HG02763 (cell line): Measurements from ENCODE around the gene CACNA2D4.

Source experiments
- ATAC-seq: cut with Tn5 transposase; IDR thresholded peaks from one replicate; pipeline ENCODE4 v1.9.1; 2021; ENCODE audit warnings: mild to moderate bottlenecking, moderate library complexity; ENCODE audit not compliant: unreplicated experiment

The CACNA2D4 gene

DNA sequence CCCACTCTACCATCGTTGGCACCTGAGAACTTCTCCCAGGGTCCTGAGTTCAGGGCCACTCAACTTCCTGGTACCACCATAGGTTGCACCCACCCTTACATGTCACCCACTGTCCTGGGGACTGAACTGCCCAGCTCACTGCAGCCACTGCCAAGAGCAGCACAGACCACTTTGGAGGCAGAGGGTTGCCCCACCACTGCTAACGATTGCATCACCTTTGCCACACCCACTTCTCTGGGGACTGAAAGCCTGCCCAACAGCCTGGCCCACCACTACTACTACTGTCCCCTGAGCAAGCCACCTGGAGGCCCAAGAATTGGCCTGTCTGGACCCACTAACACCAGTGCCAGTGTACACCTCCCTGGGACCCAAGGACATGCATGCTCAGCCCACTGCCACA, 27.6 kb downstream of the CACNA2D4 start:
- ATAC-seq: no peak

DNA sequence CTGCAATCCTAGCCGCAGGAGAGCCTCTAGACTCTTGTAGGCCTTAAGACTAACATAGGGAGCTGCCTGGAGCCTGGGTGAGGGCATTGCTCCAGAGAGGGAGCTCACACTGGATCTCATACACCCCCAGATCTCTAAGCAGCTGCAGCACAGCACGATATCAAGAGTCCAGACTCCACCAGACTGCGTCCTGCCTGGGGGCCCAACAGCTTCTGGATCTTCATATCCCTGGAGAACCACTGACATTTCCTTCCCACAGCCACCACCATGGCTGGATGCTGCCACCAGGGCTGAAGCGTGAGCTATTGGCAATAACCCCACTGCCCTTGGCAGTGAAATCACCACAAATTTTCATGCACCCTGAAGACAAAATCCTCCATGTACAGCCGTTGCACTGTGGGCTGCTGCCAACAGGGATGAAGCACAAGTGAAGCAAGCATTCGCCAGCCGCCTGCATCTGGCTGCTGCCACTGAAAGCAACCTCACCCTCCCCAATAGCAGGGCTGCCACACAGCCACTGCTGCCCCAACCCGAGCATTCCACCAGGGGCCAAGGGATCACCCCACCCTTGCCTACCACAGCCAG, 28.2 kb downstream of the CACNA2D4 start:
- no peak for ATAC-seq

DNA sequence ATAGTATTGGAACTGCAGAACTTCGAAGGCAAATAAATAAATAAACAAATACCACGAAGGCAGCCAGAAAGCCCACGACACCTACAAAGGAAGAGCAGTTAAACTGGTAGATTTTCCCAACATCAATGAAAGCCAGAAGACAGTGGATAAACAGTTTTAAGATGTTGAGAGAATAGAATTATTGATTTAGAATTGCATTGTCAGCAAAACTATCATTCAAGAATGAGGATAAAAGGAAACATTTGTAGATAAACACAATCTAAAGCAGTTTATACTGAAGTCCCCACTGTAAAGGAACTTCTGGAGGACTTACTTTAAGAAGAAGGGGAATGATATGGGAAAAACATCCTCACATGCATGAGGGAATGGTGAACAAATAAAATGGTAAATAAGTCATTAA, 29.5 kb downstream of the CACNA2D4 start:
- ATAC-seq: no peak

DNA sequence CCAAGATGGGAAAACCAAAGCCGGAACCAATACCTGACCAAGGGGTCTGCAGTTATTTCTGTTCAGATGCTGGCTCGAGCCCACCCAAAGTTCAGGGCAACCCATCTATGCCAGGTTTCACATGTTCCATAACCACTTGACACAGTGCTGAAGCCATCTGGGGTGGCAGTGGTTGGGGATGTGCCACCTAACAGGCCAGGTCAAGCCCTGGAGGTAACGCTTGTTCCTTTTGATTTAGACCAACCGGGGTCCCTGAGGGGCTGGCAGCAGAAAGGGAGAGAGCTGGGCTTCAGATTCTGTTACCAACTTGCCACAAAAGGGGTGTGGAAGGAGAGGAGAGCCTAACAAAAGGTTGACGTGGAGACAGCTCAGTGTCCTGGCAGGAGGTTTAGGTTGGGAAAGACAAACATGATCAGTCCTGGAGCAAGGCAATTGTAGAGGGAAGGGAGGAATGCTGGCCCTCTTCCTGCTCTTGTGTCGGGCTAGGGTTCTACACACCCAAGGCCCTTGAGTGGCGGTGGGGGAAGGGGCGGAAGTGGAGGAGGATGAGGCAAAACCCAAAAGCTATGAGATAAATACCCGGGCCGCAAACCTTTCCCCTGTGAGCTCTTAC, 31.9 kb downstream of the CACNA2D4 start:
- ATAC-seq: no peak

DNA sequence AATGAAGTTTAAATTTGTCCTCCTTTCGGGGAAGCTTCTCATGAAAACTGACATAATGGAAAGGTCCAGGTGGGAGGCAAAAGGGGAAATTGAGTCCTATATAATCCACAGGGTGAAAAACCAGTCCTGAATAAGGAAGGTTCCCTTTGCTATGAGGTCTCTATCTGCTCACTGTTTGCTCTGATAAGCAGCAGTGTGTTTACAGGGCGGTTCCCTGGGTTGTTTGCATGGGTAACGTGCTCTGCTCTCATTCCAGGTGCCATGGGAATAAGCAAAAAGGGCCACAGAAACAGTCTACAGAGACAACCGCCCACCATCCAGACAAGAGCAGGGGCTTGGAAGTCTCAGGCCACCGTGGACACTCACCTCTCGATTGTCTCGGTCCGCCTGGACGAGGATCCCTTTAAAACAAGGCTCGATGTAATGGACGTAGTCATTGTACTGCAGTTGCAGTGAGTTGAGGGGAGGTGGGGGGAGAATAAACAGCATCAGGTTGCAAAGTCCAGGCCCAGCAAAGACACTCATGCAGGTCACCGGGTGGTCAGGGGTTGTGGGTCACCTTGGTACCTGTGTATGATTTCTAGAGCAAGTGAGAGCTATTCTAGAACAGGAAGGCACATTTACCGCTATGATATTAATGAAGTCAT, 32.7 kb downstream of the CACNA2D4 start:
- no peak for ATAC-seq

DNA sequence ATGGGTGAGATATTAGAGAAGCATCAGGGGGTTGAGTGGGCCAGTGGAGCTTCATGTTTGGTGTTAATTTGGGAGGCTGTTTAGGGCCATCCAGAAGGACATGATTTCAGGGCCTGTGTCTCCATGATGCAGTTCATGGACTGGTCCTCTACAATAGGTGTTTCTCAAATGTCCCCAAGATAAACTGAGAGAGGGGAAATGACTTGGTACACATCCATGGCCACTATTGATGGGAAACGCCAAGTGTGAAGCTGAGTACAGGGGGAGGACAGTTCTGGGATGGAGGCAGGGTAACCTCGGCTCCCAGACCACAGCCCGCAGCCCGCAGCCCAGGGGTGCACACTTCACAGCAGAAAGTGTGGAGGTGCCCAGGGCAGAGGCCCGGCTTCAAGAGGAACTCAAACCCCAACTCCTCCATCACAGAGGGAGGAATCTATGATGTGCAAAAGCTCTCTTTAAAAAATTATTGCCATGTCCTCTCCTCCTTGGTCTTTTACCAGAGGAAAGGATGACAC, 33.3 kb downstream of the CACNA2D4 start:
- no peak for ATAC-seq

DNA sequence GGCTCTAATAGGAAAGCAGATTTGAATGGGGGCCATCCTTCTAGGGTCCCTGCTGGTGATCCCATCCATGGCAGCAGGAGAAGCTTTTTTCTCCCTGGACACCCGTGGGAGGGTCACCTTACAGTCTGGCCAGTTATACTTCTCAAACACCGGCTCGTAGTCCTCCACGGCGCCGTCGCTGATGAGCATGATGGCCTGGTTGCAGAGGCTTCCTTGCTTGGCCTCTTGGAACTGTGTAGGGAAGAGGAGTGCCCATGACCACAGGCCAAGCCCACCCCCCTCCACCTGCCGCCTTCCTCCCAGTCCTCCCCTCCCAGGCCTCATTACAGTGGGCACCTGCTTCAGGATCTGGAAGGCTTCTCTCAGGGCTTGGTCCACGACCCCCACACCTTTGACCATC, 33.8 kb downstream of the CACNA2D4 start:
- no peak for ATAC-seq

DNA sequence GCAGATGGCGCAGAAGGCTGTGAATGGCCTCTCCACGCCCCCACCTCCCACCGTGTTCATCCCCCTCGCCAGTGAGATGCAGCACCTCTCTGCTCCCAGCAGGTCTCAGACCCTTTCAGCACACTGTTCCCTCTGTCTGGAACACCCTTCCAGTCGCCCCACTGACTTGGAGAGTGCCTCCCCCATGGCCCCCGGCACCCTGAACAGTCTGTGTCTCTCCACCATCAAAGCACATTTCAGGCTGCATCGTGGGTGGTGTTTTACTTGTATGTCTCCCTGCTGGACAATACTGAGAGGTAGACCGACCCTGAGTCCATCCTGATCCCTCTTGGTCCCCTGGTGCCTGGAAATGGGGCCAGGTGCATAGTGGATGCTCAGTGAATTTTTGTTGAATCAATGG, 34.9 kb downstream of the CACNA2D4 start:
- no peak for ATAC-seq

DNA sequence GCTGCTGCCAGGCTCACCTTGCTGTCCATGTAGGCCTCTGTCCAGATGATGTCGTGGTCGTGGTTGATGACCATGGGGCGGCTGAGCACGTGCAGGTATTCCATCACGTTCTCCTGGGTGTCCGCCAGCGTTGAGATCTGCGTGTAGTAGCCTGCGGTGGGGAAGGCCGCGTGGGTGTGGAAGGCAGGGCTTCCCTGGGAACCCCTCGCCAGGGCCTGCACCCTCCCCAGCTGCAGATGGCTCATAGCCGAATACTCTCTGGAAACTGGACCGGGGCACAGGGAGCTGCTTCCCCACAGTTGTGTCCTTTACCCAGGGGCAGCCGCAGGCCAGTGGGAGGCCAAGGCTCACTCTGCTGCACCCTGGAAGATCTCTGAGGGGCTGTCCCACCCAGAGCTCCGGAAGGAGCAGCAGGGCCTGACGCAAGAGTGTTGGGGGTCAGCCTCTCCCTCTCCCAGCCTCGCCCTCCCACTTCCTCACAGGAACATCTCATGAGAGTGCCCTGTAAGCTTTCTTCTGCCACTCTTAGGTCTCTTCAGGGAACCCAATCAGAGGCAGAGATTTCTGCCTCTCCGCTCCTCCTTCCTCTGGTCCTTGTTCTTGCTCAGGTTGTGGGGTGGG, 35.5 kb downstream of the CACNA2D4 start:
- no peak for ATAC-seq

DNA sequence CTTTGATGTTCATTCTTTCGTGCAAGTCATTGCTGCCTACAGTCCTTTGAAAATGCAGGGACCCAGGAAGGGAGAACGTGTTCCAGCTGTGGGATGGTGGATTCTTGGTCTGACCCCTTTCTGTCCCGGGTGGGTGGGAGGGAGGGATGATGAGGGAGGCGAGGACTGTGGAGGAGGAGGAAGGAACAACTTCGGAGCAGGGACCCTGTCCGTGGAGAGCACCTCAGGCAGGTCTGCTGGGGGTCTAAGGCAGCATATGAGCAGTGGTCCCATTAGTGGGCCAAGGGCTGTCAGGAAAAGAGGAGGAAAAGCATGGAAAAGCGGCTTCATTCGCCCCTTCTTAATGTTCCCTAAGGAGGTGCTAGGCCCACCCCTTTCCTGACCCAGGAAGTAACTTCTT, 36.0 kb downstream of the CACNA2D4 start:
- no peak for ATAC-seq

DNA sequence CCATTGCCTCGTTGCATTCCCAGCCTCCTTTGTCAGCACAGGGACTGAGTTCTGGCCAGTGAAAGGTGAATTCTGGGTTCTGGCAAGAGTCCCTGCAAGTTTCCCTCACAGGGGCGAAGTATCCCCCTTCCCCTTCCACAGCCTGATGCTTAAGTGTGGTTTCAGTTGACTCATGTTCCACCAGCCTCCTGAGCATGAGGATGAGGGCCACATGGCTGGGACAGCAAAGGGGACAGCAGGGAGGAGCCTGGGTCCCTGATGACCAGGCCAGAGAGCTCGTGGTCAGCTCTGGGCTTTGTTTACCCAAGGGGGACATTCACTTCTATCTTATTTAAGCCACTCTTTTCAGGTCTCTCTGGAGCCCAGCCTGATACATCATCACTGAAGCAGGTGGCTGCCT, 36.5 kb downstream of the CACNA2D4 start:
- ATAC-seq: no peak

DNA sequence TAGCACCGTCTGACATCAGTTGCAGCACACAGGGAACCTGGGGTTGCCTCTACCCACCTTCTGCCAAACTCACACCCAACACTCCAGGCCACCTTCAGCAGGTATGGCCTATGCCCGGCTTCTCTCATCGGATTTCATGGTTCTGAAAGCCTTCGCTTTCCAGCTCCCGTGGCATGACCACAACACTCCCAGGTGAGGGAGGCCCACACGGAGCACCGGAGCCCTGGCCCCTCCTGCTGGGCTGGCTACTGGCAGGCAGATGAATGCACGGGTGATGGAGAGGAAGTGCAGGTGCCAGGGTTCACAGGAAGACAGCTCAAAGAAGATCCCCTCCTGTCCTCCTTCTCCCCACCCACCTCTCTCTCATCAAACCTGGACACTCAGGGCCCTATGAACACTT, 37.2 kb downstream of the CACNA2D4 start:
- no peak for ATAC-seq

DNA sequence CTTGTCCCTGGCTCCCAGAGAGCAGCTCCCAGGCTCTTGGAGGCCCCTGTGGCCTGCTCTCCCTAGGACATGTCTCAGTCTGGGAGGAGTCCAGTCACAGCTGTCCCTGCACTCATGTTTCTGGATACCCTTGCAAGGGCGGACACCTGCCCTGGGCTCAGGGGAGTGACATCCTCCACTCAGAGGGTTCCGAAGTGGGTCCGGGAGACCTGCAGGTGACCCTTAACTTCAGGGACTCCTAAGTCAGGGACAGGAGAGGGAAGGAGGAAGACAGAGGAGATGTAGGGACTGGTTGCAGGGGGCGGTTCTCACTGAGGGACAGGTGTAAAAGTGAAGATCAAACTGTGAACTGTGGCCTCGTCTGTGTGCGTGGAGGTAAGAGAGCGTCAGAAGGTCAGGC, 37.6 kb downstream of the CACNA2D4 start:
- no peak for ATAC-seq

DNA sequence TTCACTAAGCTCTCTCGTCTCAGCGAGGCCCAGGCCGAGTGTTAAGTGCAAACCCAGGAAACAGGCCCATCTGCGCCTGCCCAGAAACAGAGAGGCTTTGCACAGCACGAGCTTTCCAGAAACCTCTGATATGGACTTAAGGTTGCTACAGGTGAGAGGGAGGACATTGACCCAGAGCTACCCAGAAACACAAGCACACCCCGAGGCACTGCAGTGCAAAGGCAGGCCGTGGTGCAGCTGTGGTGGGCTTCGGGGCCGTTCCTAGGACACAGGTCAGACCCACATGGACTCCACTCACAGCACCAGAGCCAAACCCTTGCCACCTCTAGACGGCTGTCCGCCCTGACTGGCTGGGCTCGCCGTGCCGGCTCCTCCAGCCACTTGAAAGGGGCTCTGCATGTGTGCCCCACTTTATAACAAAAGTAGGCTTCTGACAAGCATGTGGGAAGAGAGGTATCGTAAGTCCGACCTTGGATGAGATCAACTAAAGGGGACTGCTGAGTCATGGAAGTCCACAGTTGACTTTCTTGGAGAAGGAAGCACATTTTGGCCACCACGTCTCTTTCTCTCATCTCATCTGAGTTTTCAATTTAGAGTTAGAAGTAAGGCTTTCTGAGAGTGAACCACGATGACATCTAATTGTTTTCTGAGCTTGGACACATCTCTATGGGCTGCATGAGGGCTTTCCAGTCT, 38.2 kb downstream of the CACNA2D4 start:
- no peak for ATAC-seq

DNA sequence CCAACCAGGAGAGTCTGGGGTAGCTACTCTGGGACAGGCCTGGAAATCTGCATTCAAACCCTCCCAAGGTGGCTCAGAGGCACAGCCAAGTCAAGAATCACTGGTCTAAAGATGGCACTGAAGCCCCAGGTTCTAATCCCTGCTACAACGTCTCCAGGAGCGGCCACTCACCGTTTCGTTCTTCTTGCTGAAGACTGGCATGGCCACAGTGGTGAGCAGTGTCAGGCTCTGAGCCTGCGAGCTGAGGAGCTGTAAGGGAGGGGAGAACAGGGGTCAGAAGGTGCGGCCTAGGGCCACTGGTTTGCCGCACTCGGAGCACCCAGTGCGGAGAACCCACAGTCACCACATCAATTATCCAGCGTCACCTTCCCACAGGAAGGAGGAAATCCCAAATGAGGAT, 38.8 kb downstream of the CACNA2D4 start:
- no peak for ATAC-seq

DNA sequence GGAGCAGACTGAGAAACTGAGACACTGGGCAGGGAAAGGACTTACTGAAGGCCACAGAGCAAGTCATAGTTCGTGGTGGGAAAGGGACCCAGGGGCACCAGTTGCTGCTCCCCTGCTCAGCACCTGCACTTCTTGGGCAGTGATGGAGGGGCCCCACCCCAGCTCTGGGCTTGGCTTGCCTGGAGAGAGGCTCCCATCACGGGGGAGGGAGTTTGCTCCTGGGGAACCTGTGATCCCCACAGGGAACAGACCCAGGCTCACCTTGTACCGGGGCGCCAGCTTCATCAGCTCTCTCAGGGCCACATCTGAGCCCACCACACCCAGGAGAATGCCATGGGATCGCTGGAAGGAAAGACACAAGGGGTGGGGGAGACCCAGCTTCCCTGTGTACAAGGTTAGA, 39.8 kb downstream of the CACNA2D4 start:
- no peak for ATAC-seq

DNA sequence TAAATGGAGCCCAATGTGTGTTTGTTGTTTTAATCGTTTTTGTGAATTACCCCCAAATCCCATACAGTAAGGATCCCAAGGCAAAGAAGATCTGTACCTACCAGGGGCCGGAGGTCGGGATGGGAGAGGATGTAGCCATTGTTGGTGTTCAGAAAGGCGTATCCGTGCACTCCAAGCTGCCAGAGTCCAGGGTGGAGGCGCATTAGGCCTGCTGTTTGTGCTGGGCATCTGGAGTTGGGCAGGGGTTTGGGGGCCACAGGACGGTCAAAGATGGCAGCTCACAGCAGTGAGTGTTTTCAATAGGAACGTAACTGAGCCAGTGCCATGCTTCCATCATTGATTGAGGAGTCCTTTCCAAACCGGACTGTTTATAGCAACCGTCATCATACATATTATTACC, 40.2 kb downstream of the CACNA2D4 start:
- no peak for ATAC-seq

DNA sequence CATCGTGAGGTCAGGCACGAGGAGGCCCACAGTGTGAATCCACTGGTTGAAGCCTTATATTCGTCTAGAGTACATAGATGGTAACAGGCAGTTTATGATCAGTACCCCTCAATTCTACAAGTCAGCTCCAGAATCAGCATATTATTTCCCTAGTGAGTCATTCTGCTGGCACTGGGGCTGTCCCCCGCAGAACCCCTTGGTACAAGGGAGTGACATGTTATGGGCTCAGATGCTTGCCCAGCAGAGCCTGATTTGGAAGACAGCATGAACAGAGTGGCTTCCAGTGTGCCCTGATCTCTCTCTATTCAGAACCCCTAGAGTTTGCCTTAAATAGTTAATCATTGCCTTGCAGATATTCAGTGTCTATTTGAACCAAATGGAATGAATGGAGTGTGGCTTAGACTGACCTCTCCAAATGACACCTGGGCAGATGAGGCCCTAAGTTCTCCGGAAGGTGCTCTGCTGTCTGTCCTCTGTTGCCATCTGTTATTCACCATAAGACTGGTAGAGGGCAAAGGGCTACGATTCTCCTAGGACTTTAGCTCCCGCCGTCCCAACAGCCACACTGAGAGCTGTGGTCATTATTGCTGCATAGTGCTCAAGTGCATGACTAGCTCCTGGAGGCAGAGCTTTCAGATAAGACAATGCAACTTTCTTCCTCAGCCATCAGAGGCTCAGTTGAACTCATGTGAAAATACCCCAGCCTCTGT, 41.1 kb downstream of the CACNA2D4 start:
- no peak for ATAC-seq

DNA sequence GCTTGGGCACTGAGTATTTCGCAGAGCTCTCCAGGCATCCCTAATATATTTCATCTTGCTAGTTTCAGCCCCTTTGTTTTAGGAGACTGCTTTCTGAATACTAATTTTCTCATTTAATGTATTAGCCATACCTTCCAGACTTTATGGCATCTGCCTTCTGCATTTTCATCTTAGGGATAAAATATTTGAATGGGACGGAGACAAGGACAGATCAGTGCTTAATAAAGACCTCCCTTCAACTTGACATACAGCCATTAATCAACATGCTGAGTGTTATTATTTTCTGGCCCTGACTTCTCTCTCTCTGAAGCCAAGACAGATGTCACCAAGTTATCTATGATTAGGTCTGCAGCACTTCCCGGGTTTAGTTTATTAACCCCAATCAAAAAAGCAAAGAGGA, 42.4 kb downstream of the CACNA2D4 start:
- no peak for ATAC-seq

DNA sequence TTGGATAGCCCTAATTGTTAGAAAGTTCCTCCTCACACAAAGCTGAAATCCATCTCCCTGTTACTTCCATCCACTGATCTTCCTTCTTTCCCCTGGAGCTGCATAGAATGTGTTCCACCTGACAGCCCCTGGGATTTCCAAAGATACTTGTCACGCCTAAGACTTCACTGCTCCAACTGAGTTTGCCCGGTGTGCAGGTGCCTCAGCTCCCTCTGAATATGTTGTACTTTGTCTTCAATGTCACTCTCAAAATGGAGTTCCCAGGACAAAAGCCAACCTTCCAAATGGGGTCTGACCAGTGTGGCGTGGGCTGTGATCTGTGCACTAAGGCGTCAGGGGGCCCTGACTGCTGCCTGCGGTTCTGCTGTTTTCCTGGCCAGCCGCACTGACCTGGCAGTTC, 42.8 kb downstream of the CACNA2D4 start:
- no peak for ATAC-seq
